GM12878 (cell line): ENCODE data around the gene SNCB. TPM values are rescaled to one million over a fixed set of nuclear protein-coding genes. Genes with fewer than 3 reads are reported as not detected.

Experiments
- ATAC-seq: fragments of 200-7000 bp; cut with Tn5 transposase; 3 replicates; pipeline ENCODE4 v1.9.1; 2020; ENCODE audit warnings: mild to moderate bottlenecking, moderate library complexity
- BruUV-seq: library from RNA; stranded (reverse); fragments of 400-500 nt; replicated peaks from 2 replicates; lab custom pipeline; 2021; lab: Mats Ljungman, UMichigan
- CTCF ChIA-PET: fragments of 300-600 bp; sonication (Branson Sonifier 250); formaldehyde crosslinking; extraction: SDS; loops from one replicate; lab custom pipeline; 2021; ENCODE audit warnings: inconsistent platforms; lab: Yijun Ruan, JAX
- POLR2A ChIA-PET: fragments of 350-600 bp; formaldehyde crosslinking; extraction: SDS; loops from one replicate; lab custom pipeline; 2021; ENCODE audit warnings: inconsistent platforms; lab: Charles Lee
- RAD21 ChIA-PET: fragments of 300-600 bp; sonication (Branson Sonifier 250); formaldehyde crosslinking; loops from one replicate; lab custom pipeline; 2023; ENCODE audit warnings: antibody characterized with exemption; ENCODE audit not compliant: unreplicated experiment; lab: Charles Lee
- SMC1A ChIA-PET: fragments of 300-600 bp; sonication (Branson Sonifier 250); formaldehyde crosslinking; loops from one replicate; lab custom pipeline; 2023; ENCODE audit not compliant: unreplicated experiment, uncharacterized antibody; lab: Charles Lee
- DNase-seq: peaks from one replicate; pipeline ENCODE4 v3.0.0-alpha.2; 2011; ENCODE audit warnings: low read depth, low spot score
- FAIRE-seq: peaks from 3 replicates; lab custom pipeline; 2011; peaks lifted over from hg19 to GRCh38; lab: Jason Lieb, UNC
- H2AFZ ChIP-seq: 2 replicates; pipeline ENCODE4 v1.6.0; 2011; ENCODE audit warnings: low read depth, low read length, control low read depth; ENCODE audit not compliant: control insufficient read depth
- H3K27ac ChIP-seq: 2 replicates; pipeline ENCODE4 v1.5.1; 2011; ENCODE audit warnings: control low read depth; ENCODE audit not compliant: control insufficient read depth, insufficient read depth
- H3K27me3 ChIP-seq, 2 experiments: replicated peaks in 1 of 2; 2 replicates each; pipeline versions ENCODE4 v1.6.0 to v1.6.1; 2011; ENCODE audit warnings: low read length in 1 of 2; ENCODE audit not compliant: control insufficient read depth in 2 of 2, insufficient read depth in 2 of 2
- H3K36me3 ChIP-seq, 2 experiments: 2 replicates each; pipeline ENCODE4 v1.5.1; 2011; ENCODE audit warnings: low read length in 1 of 2; ENCODE audit not compliant: control insufficient read depth in 2 of 2, insufficient read depth in 2 of 2
- H3K4me1 ChIP-seq: 2 replicates; pipeline ENCODE4 v1.6.1; 2011; ENCODE audit warnings: mild to moderate bottlenecking, low read length, moderate library complexity, mixed read lengths; ENCODE audit not compliant: control insufficient read depth, insufficient read depth
- H3K4me2 ChIP-seq: 2 replicates; pipeline ENCODE4 v1.6.0; 2011; ENCODE audit warnings: control low read depth; ENCODE audit not compliant: control insufficient read depth, insufficient read depth
- H3K4me3 ChIP-seq: fragments of 200-600 bp; sonication (generic); 2 replicates; pipeline ENCODE4 v1.5.1; 2016
- H3K79me2 ChIP-seq: 2 replicates; pipeline ENCODE4 v1.6.0; 2011; ENCODE audit warnings: low read length; ENCODE audit not compliant: control insufficient read depth, insufficient read depth
- H3K9ac ChIP-seq: 2 replicates; pipeline ENCODE4 v1.8.0; 2011; ENCODE audit warnings: low read length, control low read depth, mixed read lengths; ENCODE audit not compliant: control insufficient read depth, insufficient read depth
- H3K9me3 ChIP-seq: replicated peaks from 3 replicates; pipeline ENCODE4 v1.5.1; 2011; ENCODE audit warnings: mild to moderate bottlenecking, low read length; ENCODE audit not compliant: control insufficient read depth, insufficient read depth
- H4K20me1 ChIP-seq: 2 replicates; pipeline ENCODE4 v1.6.0; 2011; ENCODE audit not compliant: control insufficient read depth, insufficient read depth
- ATF3 ChIP-seq: IDR thresholded peaks from 2 replicates; pipeline ENCODE4 v1.6.1; 2011; ENCODE audit warnings: low read depth, mild to moderate bottlenecking, low read length, moderate library complexity, borderline replicate concordance; ENCODE audit errors: extremely low read depth
- CEBPB ChIP-seq, 2 experiments: fragments of 150-350 bp in 1 of 2; IDR thresholded peaks; 2 replicates each; pipeline ENCODE4 v1.6.1; 2012 to 2014; ENCODE audit warnings: low read depth in 2 of 2, low read length in 2 of 2, borderline replicate concordance in 1 of 2, inconsistent platforms in 1 of 2
- KLF5 ChIP-seq: fragments of 450-650 bp; IDR thresholded peaks from 2 replicates; pipeline ENCODE4 v1.6.1; 2014; ENCODE audit warnings: mild to moderate bottlenecking; ENCODE audit not compliant: partially characterized antibody
- MEF2A ChIP-seq: IDR thresholded peaks from 2 replicates; pipeline ENCODE4 v1.6.1; 2011; ENCODE audit warnings: low read depth, mild to moderate bottlenecking, low read length, moderate library complexity; ENCODE audit not compliant: insufficient read depth
- MYB ChIP-seq: fragments of 150-350 bp; IDR thresholded peaks from 2 replicates; pipeline ENCODE4 v1.6.1; 2014; ENCODE audit warnings: mild to moderate bottlenecking, low read depth, low read length, borderline replicate concordance
- POLR2AphosphoS2 ChIP-seq: IDR thresholded peaks from 2 replicates; pipeline ENCODE4 v1.6.1; 2011; ENCODE audit warnings: low read depth, mild to moderate bottlenecking, low read length, improper control_type of control experiment, moderate library complexity
- REST ChIP-seq: IDR thresholded peaks from 2 replicates; pipeline ENCODE4 v1.6.1; 2012; ENCODE audit warnings: mild to moderate bottlenecking, low read depth, low read length
- SMC3 ChIP-seq: IDR thresholded peaks from 2 replicates; pipeline ENCODE4 v1.6.1; 2011; ENCODE audit warnings: low read length, improper control_type of control experiment, borderline replicate concordance
- WRNIP1 ChIP-seq: IDR thresholded peaks from 2 replicates; pipeline ENCODE4 v1.6.1; 2011; ENCODE audit warnings: low read depth, low read length, improper control_type of control experiment, borderline replicate concordance
- ZNF592 ChIP-seq: fragments of 450-650 bp; IDR thresholded peaks from 2 replicates; pipeline ENCODE4 v1.6.1; 2017; ENCODE audit warnings: mild to moderate bottlenecking, moderate library complexity
- ZNF687 ChIP-seq: fragments of 450-650 bp; IDR thresholded peaks from 2 replicates; pipeline ENCODE4 v1.6.1; 2017; ENCODE audit warnings: mild to moderate bottlenecking, moderate library complexity
- WGBS: methylation state at CpG from one replicate; pipeline ENCODE4 v1.1.6; 2016; ENCODE audit warnings: low lambda C conversion rate; ENCODE audit not compliant: insufficient replicate concordance, insufficient coverage; ENCODE audit errors: missing lambda C conversion rate; 5-methylcytosine and 5-hydroxymethylcytosine counted together
- in situ Hi-C: fragments of 300-500 bp; cut with MboI; formaldehyde crosslinking; loops from 9 replicates; pipeline ENCODE4 v1.14.3; 2018; ENCODE audit warnings: mixed read lengths
- intact Hi-C: fragments of 100-400 bp; cut with micrococcal nuclease; formaldehyde crosslinking; loops from one replicate; pipeline ENCODE4 v1.14.2; 2022; ENCODE audit not compliant: unreplicated experiment
- polyA plus RNA-seq, 11 experiments: library from polyadenylated mRNA; depleted of rRNA in 4 of 11; unstranded in 6 of 11; stranded (reverse) in 5 of 11; fragments of >200 nt; fragmentation: Nextera tagmentation in 4 of 11; fragmentation: Illumina TruSeq in 1 of 11; extraction: Ambion mirVana in 4 of 11; extraction: Trizol in 1 of 11; gene quantifications; 1 replicate in 1 of 11; 2 replicates in 10 of 11; pipeline versions ENCODE4 v1.2.1 to v1.2.3, GENCODE V29; 2011 to 2016; ENCODE audit warnings: inconsistent platforms in 2 of 11, missing spikeins in 2 of 11, low read depth in 1 of 11
- total RNA-seq, 4 experiments: library from RNA; depleted of rRNA in 3 of 4; stranded (reverse); fragments of >200 nt in 3 of 4; fragmentation: Illumina TruSeq in 1 of 4; extraction: Trizol in 1 of 4; gene quantifications; 2 replicates each; pipeline versions ENCODE4 v1.2.1 to v1.2.3, GENCODE V29; 2013 to 2021

SNCB gene
- total and polyA plus RNA-seq, 10 of the 15 experiments (the other 5 are each of a cell fraction or from before 2014, with no cell fraction given) = 0.75 TPM; not detected in 9

GRCh38 chr5:176612008-176612407 is 18.3 kb downstream of the SNCB start:
- CTCF ChIA-PET = no interaction called here
- Histone ChIP-seq H3K4me2 (no peak overlapping the region), H2AFZ (no peak overlapping the region), H3K4me3 (no peak overlapping the region), H3K9ac (no peak overlapping the region), H3K27me3 (peaks cover 0 to 2% of the 10 kb centered on the region in 2 experiments; a peak in 1 of 4 replicates), H3K4me1 (peaks cover 12% of the 10 kb centered on the region), H3K27ac (no peak overlapping the region), H3K9me3 (no peaks in the 10 kb centered on the region), H3K36me3 (no peaks in the 10 kb centered on the region), H4K20me1 (no peaks in the 10 kb centered on the region), H3K79me2 (no peaks in the 10 kb centered on the region; the same call in 1 of the 2 replicates)
- no peak for DNase-seq
- 59% methylated on average over 6 of the region's 6 CpGs for WGBS
- no peak for ATAC-seq
- SMC1A ChIA-PET = no interaction called here
- RAD21 ChIA-PET = no interaction called here
- POLR2A ChIA-PET = no interaction called here
- BruUV-seq = no TSS peak
- FAIRE-seq = no peak
- in situ Hi-C loops (no loop called here), intact Hi-C loops (no loop called here)
- TF ChIP-seq POLR2AphosphoS2 (no peak), ZNF592 (no peak), ATF3 (no peak), SMC3 (no peak), REST (no peak), ZNF687 (no peak), MYB (no peak), CEBPB (IDR thresholded peaks at IDR 0.05; ENCODE audit: borderline replicate concordance in 1 of 2, low read depth in 2 of 2, low read length in 2 of 2) (no peak), WRNIP1 (no peak), MEF2A (no peak), KLF5 (no peak)
